GM21447 (cell line): Measurements from ENCODE around the gene TMBIM1.
A peak's percentile ranks its signal among the peaks of the same experiment; 100 is the strongest.
"Not testable (repeated sequence)": the region's sequence is repeated elsewhere in the genome, so short reads cannot be mapped to it uniquely, and the experiment has no call there.

Experiments used
- ATAC-seq: cut with Tn5 transposase; IDR thresholded peaks from one replicate; pipeline ENCODE4 v1.9.1; 2021; ENCODE audit not compliant: unreplicated experiment

TMBIM1 gene

DNA sequence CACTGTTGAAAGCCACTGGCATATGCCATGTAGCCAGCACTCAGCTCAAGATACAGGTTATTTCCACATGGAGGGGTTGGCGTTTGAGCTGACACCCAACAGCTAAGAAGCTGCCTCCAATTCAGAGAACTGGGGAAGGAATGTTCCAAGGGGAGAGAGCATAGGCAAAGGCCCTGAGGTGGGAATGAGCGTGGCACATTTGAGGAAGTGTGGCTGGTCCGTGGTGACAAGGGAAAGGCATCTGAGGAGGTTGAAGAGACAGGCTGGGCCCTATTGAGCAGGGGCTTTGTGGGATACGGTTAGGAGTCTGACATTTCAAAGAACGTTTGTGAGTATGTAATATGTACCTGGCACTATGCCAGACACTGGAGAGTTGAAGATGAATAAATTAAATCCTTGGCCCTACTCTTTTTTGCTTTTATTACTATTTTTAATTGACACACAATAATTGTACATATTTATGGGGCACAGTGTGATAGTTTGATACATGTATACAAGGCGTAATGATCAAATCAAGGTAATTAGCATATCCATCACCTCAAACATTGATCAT lies 27.6 kb upstream of the TMBIM1 start:
- no peak for ATAC-seq

DNA sequence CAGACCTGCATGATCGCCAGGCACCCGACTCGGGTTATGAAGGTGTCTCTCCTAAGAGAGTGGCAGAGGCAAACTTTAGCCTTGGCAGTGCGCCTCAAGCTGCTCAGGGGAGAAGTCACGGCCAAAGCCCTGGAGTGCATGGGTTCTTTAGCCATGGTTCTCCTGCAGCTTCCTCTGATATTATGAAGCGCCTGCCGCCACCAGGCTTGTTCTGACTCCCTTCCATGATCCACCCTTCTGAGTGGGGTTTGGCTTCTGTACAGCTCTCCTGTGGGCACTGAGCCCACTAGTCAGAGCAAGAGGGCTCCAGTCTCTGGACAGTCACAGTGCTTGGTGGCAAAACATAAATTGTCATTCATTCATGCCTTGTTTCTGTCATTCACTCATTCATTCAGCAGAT lies 25.9 kb upstream of the TMBIM1 start:
- ATAC-seq: no peak

DNA sequence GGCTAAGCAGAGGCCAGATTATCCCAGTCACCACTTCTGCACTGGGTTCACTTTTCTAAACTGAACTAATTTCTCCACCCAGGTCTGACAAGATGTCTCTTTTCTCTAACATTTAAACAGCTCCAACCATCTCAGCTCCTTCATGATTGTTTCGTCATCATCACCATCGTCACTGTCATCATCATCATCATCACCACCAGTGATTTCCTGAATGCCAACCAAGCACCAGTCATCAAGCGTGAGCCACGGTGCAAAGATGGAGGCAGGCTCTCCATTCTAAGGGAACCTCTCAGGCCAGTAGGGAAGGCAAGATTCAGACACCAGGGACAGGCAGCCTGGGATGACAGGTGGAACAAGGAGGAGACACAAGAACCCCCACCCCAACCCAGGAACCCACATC lies 25.5 kb upstream of the TMBIM1 start:
- ATAC-seq: no peak

GRCh38 chr2:218317303-218317630 lies 25.0 kb upstream of the TMBIM1 start:
- no peak for ATAC-seq

GRCh38 chr2:218315397-218315796 lies 23.1 kb upstream of the TMBIM1 start:
- no peak for ATAC-seq

GRCh38 chr2:218314764-218315163 lies 22.5 kb upstream of the TMBIM1 start:
- ATAC-seq: not testable (repeated sequence)

DNA sequence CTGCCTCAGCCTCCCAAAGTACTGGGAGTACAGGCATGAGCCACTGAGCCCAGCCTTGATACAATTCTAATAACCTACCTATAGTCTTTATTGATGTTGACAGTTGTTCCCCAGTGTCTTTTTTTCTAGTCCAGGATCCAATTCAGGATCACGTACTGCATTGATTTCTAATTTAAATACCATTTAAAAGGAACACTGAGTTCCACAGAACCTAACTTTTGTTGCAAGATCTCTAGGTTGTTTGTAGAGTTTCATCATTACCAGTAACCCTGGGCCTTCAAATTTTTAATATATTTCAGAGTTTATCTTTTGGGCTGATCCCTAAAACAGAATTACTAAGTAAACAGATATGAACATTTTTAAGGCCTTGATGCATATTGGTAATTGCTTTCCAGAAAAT lies 21.1 kb upstream of the TMBIM1 start:
- ATAC-seq: no peak

GRCh38 chr2:218312267-218312756 lies 20.0 kb upstream of the TMBIM1 start:
- ATAC-seq: no peak

GRCh38 chr2:218311541-218312266 lies 19.4 kb upstream of the TMBIM1 start:
- ATAC-seq: not testable (repeated sequence)

DNA sequence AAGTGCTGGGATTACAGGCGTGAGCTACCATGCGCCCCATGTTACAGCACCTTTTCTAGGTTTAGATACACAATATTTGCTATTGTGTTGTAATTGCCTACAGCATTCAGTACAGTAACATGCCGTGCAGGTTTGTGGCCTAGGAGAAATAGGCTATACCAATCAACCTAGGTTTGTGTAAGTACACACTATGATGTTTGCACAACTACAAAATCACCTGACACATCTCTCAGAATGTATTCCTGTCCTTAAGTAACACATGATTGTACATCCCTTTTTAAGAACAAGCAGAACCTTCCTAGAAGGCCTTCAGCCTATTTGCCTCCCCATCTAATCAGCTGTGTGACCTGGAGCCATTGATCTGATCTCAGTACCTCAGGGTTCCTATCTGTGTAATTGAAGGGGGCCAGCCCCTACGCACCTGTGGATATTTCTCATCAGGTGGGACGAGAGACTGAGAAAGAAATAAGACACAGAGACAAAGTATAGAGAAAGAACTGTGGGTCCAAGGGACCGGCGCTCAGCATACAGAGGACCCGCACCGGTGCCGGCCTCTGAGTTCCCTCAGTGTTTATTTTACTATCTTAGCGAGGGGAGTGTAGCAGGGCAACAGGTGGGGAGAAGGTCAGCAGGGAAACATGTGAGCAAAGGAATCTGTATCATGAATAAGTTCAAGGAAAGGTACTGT lies 18.7 kb upstream of the TMBIM1 start:
- no peak for ATAC-seq

DNA sequence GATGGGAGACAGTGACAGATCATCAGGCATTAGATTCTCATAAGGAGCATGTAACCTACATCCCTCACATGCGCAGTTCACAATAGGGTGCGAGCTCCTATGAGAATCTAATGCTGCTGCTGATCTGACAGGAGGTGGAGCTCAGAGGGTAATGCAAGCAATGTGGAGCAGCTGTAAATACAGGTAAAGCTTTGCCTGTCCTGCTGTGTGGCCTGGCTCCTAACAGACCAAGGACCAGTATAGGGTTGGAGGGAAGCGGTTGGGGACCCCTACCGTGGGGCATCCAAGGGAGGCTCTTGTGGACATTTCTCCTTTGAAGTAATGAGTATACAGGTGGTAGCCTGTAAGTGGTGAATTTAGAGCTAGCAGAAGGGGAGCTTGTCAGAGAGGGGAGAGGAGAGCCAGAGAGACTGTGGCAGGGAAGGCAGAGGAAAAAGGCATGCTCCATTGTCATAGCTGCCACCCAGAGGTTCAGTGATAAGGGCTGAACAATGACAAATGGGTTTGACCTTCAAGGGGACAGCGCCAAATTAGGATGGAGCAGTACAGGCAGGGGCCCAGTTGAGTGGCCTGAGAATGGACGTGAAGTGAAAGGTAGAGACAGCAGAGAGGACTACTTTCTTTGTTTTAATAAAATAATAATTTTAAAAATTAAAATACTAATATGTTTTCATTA lies 15.2 kb upstream of the TMBIM1 start:
- no peak for ATAC-seq

DNA sequence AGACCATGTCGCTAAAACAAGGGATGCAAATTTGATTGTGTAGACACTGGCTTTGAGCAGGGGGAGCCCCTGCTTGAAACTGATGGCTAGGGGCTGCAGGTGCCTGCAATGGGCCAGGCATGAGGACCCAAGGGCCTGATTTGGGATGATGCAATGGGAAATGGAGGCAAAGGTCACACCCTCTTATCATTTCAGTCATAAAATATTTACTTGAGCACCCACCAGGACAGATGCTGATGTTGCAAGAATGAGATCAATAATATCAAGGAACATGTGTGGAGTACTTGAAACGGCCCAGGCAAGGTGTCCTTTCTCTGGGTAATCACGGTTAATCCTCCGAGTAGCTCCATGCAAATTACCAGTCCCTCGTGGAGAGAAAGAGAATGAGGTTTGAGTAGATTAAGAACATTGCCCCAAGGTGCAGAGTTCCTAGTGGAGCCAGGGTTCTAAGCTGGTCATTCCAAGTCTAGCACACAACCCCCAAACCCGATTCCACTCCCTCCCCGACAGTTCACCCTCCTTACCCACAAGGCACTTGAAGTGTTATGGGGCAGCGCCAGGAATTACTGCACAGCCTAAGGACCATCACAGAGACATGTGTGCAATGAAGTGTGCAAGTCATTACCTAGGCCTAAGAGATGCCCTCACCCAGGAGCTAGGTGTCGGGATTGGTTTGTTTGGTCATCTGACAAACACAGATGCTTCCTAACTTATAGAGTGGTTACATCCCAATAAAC lies 14.0 kb upstream of the TMBIM1 start:
- no peak for ATAC-seq

DNA sequence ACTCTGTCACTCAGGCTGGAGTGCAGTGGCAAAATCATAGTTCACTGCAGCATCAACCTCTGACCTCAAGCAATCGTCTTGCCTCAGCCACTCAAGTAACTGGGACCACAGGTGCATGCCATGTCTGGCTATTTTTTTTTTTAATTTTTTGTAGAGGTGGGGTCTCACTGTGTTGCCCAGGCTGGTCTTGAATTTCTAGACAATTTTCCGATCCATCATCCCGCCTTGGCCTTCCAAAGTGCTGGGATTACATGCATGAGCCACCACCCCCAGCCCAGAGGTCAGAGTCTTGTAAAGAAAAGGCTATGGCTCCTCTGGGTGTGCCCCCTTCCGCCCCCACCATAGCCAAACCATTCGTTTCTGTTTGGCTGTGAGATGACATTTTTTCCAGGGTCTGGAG lies 13.1 kb upstream of the TMBIM1 start:
- no peak for ATAC-seq

DNA sequence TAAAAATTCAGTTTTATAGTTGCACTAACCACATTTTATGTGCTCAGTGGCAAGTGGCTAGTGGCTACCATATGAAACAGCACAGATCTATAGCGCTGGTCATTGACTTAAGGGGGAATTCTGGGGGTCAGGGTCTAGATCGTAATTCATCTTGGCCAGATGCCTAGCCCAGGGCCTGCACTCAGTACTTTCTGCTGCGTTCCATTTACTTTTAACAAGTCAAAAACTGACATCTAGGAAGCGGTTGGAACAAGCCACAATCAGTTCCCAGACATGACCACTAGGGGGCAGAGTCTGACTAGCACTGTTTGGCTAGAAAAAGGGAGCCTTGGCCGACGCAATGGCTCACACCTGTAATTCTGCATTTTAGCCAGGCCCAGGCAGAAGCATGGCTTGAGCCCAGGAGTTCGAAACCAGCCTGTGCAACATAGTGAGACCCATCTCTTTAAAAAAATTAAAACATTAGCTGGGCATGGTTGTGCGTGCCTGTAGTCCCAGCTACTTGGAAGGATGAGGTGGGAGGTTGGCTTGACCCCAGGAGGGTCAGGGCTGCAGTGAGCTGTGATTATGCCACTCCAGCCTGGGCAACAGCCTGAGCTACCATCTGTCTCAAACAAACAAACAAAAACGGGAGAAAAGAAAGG lies 9.0 kb upstream of the TMBIM1 start:
- ATAC-seq: peak; percentile 88

- no peak for ATAC-seq
These were observed 7.8 kb upstream of the TMBIM1 start for GRCh38 chr2:218300141-218300540.

DNA sequence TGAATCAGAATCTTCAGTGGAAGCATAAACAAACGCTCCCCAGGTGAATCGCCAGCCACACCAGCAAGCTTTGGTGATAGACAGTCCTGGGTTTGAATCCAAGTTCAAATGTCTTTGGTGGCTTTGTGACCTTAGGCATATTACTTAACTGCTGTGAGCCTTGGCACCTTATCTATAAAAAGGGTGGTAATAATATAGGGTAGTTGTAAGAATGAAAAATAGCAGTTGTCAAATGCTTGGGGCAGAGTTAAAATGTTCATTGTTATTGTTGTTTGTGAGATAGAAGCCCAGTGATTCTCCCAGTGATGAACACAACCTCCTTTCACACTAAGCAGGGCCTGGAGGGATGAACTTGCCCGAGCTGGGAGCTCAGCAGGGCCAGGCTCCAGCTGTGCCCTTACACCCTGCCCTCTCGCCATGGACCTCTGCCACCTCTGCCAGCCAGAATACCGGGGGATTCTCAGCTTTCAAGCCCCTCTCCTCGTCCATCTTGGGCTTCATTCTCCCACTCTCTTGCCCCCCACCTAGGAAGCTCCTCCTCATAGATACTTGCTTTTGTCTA lies 6.1 kb upstream of the TMBIM1 start:
- ATAC-seq: no peak

DNA sequence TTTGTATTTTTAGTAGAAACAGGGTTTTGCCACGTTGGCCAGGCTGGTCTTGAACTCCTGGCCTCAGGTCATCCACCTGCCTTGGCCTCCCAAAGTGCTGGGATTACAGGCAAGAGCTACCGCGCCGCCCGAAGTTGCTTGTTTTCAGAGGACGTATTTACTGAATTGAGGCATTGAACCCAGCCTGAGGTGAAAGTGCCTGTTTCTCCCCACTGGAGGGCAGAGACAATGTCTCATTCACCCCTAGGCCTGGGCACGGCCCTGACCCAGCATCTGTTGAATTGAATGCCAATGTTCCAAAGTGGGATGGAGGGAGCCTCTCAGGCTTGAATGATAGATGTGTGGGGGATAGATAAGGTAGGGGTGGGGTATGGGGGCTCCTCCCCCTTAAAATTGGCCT lies 4.5 kb upstream of the TMBIM1 start:
- ATAC-seq: no peak

DNA sequence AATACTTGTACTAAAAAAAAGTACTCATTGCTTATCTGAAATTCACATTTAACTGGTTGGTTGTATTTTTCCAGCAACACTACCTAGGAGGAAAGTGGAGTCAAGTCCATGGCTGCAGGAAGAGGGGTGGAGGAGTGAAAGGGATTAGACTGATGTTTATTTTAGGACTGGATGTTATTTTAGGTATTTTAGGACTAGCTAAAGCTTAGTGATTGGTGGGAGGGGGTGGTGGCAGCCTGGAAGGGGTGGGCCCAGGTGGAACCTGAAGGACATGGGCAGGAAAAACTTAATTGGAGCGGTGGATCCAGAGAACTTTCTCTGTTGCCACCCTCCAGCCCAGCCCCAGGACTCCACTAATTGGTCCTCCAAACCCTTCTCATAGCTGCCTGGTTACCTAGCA lies 3.9 kb upstream of the TMBIM1 start:
- no peak for ATAC-seq

GRCh38 chr2:218295029-218295428 lies 2.7 kb upstream of the TMBIM1 start:
- ATAC-seq: no peak

GRCh38 chr2:218294430-218295022 lies 2.2 kb upstream of the TMBIM1 start:
- ATAC-seq: no peak
